ENCODE measurements around the gene PPP1R12C. TPM values are rescaled to one million over a fixed set of nuclear protein-coding genes. Genes with fewer than 3 reads are reported as not detected.

PPP1R12C gene
- polyA plus RNA-seq, 3 donors = 2.1 to 206 (median 2.6) TPM

DNA sequence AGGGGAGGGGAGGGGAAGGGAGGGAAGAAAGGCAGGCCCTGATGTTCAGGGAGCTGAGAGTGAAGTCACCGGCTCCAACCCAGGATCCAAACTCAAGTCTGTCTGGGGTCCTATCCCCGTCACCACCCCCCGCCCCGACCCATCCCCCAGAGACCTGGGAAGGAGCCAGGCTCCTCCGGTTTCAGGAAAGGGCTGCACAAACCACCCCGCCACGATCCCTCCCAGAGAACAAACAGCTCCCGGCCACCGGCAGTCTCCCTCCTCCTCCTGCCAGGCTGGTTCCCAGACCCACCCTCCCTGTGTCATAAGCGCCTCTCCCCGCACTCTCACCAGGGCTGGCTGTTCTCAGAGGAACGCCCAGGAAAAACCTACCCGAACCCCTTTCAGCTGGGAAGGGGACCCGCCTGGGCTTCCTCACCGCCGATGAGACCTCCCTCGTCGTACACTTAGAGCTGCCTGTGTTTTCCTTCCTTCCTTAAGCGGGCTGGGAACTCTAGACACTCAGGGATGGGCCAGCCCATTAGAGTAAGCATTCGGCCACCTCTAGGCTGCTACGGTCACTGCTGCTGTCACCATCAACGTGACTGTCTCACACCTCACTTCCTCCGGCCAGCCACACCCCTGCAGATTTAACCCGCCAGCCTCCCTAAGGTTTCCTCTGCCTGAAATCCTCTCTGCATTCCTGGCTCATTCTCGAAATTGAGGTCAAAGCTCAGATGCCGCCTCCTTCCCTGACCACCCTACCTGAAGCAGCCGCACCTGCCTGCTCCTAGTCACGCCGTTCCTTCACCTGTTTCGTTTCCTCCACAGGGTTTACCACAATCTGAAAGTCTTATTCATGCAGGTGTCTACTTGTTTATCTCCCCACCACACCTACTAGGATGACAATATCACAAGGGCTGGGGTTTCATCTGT is 48.2 kb downstream of the PPP1R12C start:
- peak overlapping the region in 3 of 7 donors; percentile 3 to 64 (median 38) for H3K27ac Mint-ChIP-seq
- 4% methylated on average over 20 of the region's 30 CpGs for WGBS (ENCODE audit: insufficient coverage)
- Histone ChIP-seq H3K9me3 (replicated peaks in 1 of 2; ENCODE audit: control insufficient read depth in 1 of 2, insufficient read depth in 1 of 2, low read length in 2 of 2) (peaks cover 6 to 7% of the 10 kb centered on the region in 2 donors), H3K9ac (ENCODE audit: insufficient read depth, low read length, poor library complexity, severe bottlenecking) (no peak overlapping the region), H2AFZ (ENCODE audit: insufficient read depth, low read depth, low read length, poor library complexity, severe bottlenecking) (no peak overlapping the region), H3K27me3 (ENCODE audit: control insufficient read depth in 2 of 2, insufficient read depth in 2 of 2, low read length in 2 of 2) (peaks cover 17 to 53% of the 10 kb centered on the region in 2 donors), H3K4me2 (replicated peaks; ENCODE audit: extremely low read depth, low read length, poor library complexity, severe bottlenecking) (no peak overlapping the region), H3K36me3 (replicated peaks in 1 of 2; ENCODE audit: control insufficient read depth in 1 of 2, insufficient read depth in 2 of 2, low read length in 2 of 2) (no peaks in the 10 kb centered on the region), H4K20me1 (ENCODE audit: insufficient read depth, low read length) (no peaks in the 10 kb centered on the region), H3K4me1 (ENCODE audit: control insufficient read depth in 1 of 2, insufficient read depth in 2 of 2, low read length in 2 of 2) (peaks cover 6 to 7% of the 10 kb centered on the region in 2 donors), H3K4me3 (replicated peaks in 1 of 3; ENCODE audit: low read depth in 2 of 3, low read length in 3 of 3) (no peak overlapping the region), H3K27ac (ENCODE audit: low read depth in 1 of 2, low read length in 2 of 2) (no peak overlapping the region), H3K79me2 (ENCODE audit: insufficient read depth, low read length) (no peaks in the 10 kb centered on the region)
- DNase-seq = peak in 1 of 3 donors; percentile 19
- intact Hi-C loops (cut with micrococcal nuclease) = no loop called here
- H3K36me3 Mint-ChIP-seq = peaks cover 2 to 5% of the 10 kb centered on the region in 2 donors
- H3K4me1 Mint-ChIP-seq = peaks cover 18% of the 10 kb centered on the region
- H3K27me3 Mint-ChIP-seq (ENCODE audit: low read depth in 3 of 3) = peaks cover 65 to 82% (median 71%) of the 10 kb centered on the region in 3 donors
- TF ChIP-seq, protein P1, sequence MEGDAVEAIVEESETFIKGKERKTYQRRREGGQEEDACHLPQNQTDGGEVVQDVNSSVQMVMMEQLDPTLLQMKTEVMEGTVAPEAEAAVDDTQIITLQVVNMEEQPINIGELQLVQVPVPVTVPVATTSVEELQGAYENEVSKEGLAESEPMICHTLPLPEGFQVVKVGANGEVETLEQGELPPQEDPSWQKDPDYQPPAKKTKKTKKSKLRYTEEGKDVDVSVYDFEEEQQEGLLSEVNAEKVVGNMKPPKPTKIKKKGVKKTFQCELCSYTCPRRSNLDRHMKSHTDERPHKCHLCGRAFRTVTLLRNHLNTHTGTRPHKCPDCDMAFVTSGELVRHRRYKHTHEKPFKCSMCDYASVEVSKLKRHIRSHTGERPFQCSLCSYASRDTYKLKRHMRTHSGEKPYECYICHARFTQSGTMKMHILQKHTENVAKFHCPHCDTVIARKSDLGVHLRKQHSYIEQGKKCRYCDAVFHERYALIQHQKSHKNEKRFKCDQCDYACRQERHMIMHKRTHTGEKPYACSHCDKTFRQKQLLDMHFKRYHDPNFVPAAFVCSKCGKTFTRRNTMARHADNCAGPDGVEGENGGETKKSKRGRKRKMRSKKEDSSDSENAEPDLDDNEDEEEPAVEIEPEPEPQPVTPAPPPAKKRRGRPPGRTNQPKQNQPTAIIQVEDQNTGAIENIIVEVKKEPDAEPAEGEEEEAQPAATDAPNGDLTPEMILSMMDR (IDR thresholded peaks at IDR 0.05) = no peak
- H3K9me3 Mint-ChIP-seq = peaks cover 4 to 34% (median 23%) of the 10 kb centered on the region in 7 donors
- peak overlapping the region; percentile 10 to 79 for H3K4me3 Mint-ChIP-seq

DNA sequence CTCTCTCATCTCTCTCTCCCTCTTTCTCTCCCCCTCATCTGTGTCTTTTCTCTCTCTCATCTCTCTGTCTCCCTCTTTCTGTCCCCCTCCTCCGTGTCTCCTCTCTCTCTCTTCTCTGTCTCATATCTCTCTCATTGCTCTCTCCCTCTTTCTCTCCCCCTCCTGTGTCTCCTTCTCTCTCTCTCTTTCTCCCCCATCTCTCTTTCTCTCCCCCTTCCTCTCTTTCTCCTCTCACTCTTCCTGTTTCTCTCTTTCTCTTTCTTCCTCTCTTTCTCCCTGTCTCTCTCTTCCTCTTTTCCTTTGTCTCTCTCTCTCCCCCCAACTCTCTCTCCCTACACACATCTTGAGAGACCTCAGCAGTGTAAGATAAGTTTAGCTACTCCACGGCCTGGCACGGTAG is 49.6 kb downstream of the PPP1R12C start:
- Mint-ChIP-seq H3K4me1 (peaks cover 15% of the 10 kb centered on the region), H3K27me3 (ENCODE audit: low read depth in 3 of 3) (peaks cover 64 to 76% (median 69%) of the 10 kb centered on the region in 3 donors), H3K4me3 (peak overlapping the region in 1 of 2 donors; percentile 79), H3K27ac (peak overlapping the region in 1 of 7 donors; percentile 46), H3K36me3 (peaks cover 0 to 5% of the 10 kb centered on the region in 2 donors), H3K9me3 (peaks cover 4 to 32% (median 22%) of the 10 kb centered on the region in 7 donors)
- Histone ChIP-seq H3K27me3 (ENCODE audit: control insufficient read depth in 2 of 2, insufficient read depth in 2 of 2, low read length in 2 of 2) (peaks cover 17 to 53% of the 10 kb centered on the region in 2 donors), H3K4me2 (replicated peaks; ENCODE audit: extremely low read depth, low read length, poor library complexity, severe bottlenecking) (no peak overlapping the region), H3K9me3 (replicated peaks in 1 of 2; ENCODE audit: control insufficient read depth in 1 of 2, insufficient read depth in 1 of 2, low read length in 2 of 2) (peaks cover 7 to 10% of the 10 kb centered on the region in 2 donors), H3K4me3 (replicated peaks in 1 of 3; ENCODE audit: low read depth in 2 of 3, low read length in 3 of 3) (no peak overlapping the region), H3K27ac (ENCODE audit: low read depth in 1 of 2, low read length in 2 of 2) (no peak overlapping the region), H3K79me2 (ENCODE audit: insufficient read depth, low read length) (no peaks in the 10 kb centered on the region), H4K20me1 (ENCODE audit: insufficient read depth, low read length) (no peaks in the 10 kb centered on the region), H2AFZ (ENCODE audit: insufficient read depth, low read depth, low read length, poor library complexity, severe bottlenecking) (no peak overlapping the region), H3K36me3 (replicated peaks in 1 of 2; ENCODE audit: control insufficient read depth in 1 of 2, insufficient read depth in 2 of 2, low read length in 2 of 2) (no peaks in the 10 kb centered on the region), H3K9ac (ENCODE audit: insufficient read depth, low read length, poor library complexity, severe bottlenecking) (no peak overlapping the region), H3K4me1 (ENCODE audit: control insufficient read depth in 1 of 2, insufficient read depth in 2 of 2, low read length in 2 of 2) (peaks cover 6 to 8% of the 10 kb centered on the region in 2 donors)
- no peak for DNase-seq
- 47% methylated on average over 3 of the region's 3 CpGs for WGBS (ENCODE audit: insufficient coverage)
- TF ChIP-seq, protein P1 (IDR thresholded peaks at IDR 0.05) = no peak
- intact Hi-C loops (cut with micrococcal nuclease) = no loop called here
